ENCODE results near the gene TNNT2.

The TNNT2 gene

DNA sequence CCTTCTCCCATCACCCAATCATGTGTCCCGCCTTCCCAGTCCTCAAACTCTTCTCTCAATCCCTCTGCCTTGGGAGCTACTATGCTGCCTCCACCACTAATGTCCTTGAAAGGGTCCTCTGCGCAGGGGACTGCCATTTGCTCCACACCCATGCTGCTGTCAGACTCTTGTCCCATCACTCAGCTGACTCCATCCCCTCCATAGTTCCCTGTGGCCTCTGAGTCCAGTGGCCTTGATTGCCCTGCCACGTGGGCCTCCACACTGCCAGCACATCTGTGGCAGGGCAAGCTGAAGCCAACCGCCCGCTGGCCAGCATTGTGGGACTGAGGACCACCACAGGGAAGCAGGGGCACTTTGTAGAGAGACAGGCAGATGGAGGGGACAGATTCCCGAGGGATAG is 1.3 kb upstream of the TNNT2 start:
- no CpG with 5 or more reads among the region's 6 CpGs for whole genome bisulfite sequencing, 2 donors (ENCODE audit: extremely low coverage in 2 of 2, insufficient read length in 2 of 2, insufficient replicate concordance in 1 of 2)
- no peak overlapping the region for H3K27ac ChIP-seq (replicated peaks; ENCODE audit: low read length)

DNA sequence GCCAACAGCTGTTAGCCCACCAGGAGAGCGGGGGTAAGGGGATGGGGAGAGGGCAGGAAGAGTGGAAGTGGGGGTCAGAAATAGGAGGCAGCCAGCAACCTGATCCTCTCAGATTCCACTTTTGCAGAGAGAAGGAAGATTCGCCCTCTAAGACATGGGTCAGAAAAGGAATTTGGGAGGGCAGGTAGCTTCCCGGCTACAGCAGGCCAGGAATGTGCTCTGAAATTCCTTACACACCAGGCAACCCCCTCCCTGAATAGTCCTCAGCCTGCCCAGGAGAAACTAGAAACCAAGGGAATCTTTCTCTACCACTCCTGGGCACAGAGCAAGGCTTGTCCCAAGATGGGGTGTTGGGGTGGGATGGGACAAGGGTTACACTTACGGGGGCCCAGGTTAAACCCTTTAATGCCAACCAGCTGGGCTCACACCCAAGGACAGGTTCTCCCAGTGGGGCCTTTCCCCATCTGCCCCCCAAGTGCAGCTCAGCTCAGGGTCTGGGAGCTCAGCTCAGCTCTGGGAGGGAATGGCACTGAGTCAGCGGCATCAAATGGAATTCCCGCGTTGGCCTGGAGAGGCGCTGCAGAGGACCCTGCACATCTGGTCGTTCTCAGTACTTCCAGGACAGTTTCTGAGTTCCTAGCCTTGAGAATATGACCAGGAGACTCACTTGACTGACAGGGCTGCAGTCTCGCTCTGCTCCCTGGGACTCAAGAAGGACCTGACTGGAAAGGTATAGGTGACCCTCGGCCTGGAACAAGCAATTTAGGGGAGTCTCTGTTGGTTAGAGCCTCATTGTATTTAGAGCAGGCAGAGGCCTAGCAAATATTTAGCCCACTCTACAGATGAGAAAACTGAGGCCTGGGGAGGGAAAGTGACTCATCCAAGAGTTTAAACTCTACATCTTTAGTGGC is 761 bp downstream of the TNNT2 start:
- Histone ChIP-seq H2BK120ac (ENCODE audit: low read depth, low read length) (peak overlapping the region; percentile 19), H2BK5ac (ENCODE audit: low read length) (peak overlapping the region; percentile 85), H3K9me3 (replicated peaks in 1 of 2; ENCODE audit: control insufficient read depth in 2 of 2, insufficient read depth in 1 of 2, low read depth in 1 of 2, low read length in 2 of 2) (no peaks in the 10 kb centered on the region), H4K91ac (ENCODE audit: low read depth, low read length, poor library complexity) (peak overlapping the region; percentile 19), H2BK12ac (ENCODE audit: low read length) (no peak overlapping the region), H4K8ac (ENCODE audit: low read depth, low read length) (no peak overlapping the region), H2AK5ac (ENCODE audit: low read depth, low read length) (no peak overlapping the region), H3K4me1 (ENCODE audit: control insufficient read depth in 2 of 2, insufficient read depth in 1 of 2, low read depth in 1 of 2, low read length in 2 of 2) (peaks cover 0 to 51% of the 10 kb centered on the region in 2 donors), H3K79me1 (ENCODE audit: low read depth, low read length) (no peaks in the 10 kb centered on the region), H3K36me3 (replicated peaks in 1 of 2; ENCODE audit: control insufficient read depth in 2 of 2, insufficient read depth in 2 of 2, low read length in 2 of 2) (no peaks in the 10 kb centered on the region), H3K27me3 (ENCODE audit: control insufficient read depth in 3 of 3, insufficient read depth in 3 of 3, low read depth in 1 of 3, low read length in 3 of 3) (peaks cover 0 to 14% (median 0%) of the 10 kb centered on the region in 3 experiments), H3K27ac (replicated peaks; ENCODE audit: low read length) (peak overlapping the region; percentile 99), H2AFZ (ENCODE audit: low read length) (no peak overlapping the region), H3K4ac (ENCODE audit: low read length) (peak overlapping the region; percentile 27), H3K14ac (ENCODE audit: low read length) (no peak overlapping the region), H3K4me3 (ENCODE audit: low read length in 2 of 2) (no peak overlapping the region), H3K4me2 (ENCODE audit: insufficient read depth, low read length, poor library complexity, severe bottlenecking) (peak overlapping the region; percentile 52), H3K9ac (ENCODE audit: low read depth, low read length, poor library complexity) (no peak overlapping the region), H2BK15ac (ENCODE audit: low read length) (no peak overlapping the region), H3K23ac (ENCODE audit: low read depth, low read length, poor library complexity) (no peak overlapping the region), H3K18ac (ENCODE audit: low read length) (peak overlapping the region; percentile 88)
- DNase-seq (ENCODE audit: low spot score): peak; percentile 87
- WGBS, 2 donors (ENCODE audit: extremely low coverage in 2 of 2, insufficient read length in 2 of 2, insufficient replicate concordance in 1 of 2): no CpG with 5 or more reads among the region's 11 CpGs

More for the DNA sequence above, 1.3 kb upstream of the TNNT2 start:
- peak overlapping the region; percentile 86 for H3K18ac ChIP-seq (ENCODE audit: low read length)
- H3K4me3 ChIP-seq (ENCODE audit: low read length in 2 of 2): no peak overlapping the region
- H3K79me1 ChIP-seq (ENCODE audit: low read depth, low read length): no peaks in the 10 kb centered on the region
- no peak overlapping the region for H3K9ac ChIP-seq (ENCODE audit: low read depth, low read length, poor library complexity)
- peaks cover 0 to 50% of the 10 kb centered on the region in 2 donors for H3K4me1 ChIP-seq (ENCODE audit: control insufficient read depth in 2 of 2, insufficient read depth in 1 of 2, low read depth in 1 of 2, low read length in 2 of 2)
- H2AK5ac ChIP-seq (ENCODE audit: low read depth, low read length): peak overlapping the region; percentile 72
- H4K8ac ChIP-seq (ENCODE audit: low read depth, low read length): no peak overlapping the region
- peak overlapping the region; percentile 72 for H2BK120ac ChIP-seq (ENCODE audit: low read depth, low read length)
- no peaks in the 10 kb centered on the region for H3K36me3 ChIP-seq (replicated peaks in 1 of 2; ENCODE audit: control insufficient read depth in 2 of 2, insufficient read depth in 2 of 2, low read length in 2 of 2)
- H3K27me3 ChIP-seq (ENCODE audit: control insufficient read depth in 3 of 3, insufficient read depth in 3 of 3, low read depth in 1 of 3, low read length in 3 of 3): peaks cover 0 to 9% (median 0%) of the 10 kb centered on the region in 3 experiments
- H2BK15ac ChIP-seq (ENCODE audit: low read length): peak overlapping the region; percentile 50
- H2AFZ ChIP-seq (ENCODE audit: low read length): no peak overlapping the region
- H3K4ac ChIP-seq (ENCODE audit: low read length): no peak overlapping the region
- no peaks in the 10 kb centered on the region for H3K9me3 ChIP-seq (replicated peaks in 1 of 2; ENCODE audit: control insufficient read depth in 2 of 2, insufficient read depth in 1 of 2, low read depth in 1 of 2, low read length in 2 of 2)
- H3K4me2 ChIP-seq (ENCODE audit: insufficient read depth, low read length, poor library complexity, severe bottlenecking): no peak overlapping the region
- peak overlapping the region; percentile 87 for H4K91ac ChIP-seq (ENCODE audit: low read depth, low read length, poor library complexity)
- H3K23ac ChIP-seq (ENCODE audit: low read depth, low read length, poor library complexity): no peak overlapping the region
- peak overlapping the region; percentile 85 for H2BK12ac ChIP-seq (ENCODE audit: low read length)
- no peak for DNase-seq (ENCODE audit: low spot score)
- H3K14ac ChIP-seq (ENCODE audit: low read length): peak overlapping the region; percentile 3
- H2BK5ac ChIP-seq (ENCODE audit: low read length): peak overlapping the region; percentile 85

DNA sequence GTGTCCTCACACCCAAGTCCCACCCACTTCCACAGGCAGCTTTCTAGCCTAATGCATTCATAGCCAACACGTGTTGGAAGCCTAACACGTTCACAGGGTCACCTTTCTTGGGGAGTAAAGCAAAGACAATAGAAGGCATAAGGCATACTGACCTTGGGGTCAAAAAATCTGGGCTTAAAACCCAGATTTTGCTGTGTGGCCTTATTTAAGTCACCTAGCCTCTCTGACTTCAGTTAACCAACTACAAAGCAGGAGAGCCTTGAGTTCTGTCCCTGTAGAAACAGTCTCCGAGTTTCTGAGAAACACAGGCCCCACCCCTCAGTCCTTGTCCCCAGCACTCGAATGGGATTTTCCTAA is 1.4 kb downstream of the TNNT2 start:
- no peak for DNase-seq (ENCODE audit: low spot score)
- Histone ChIP-seq H3K9ac (ENCODE audit: low read depth, low read length, poor library complexity) (no peak overlapping the region), H3K27ac (replicated peaks; ENCODE audit: low read length) (peak overlapping the region; percentile 99), H2BK5ac (ENCODE audit: low read length) (peak overlapping the region; percentile 4), H2BK15ac (ENCODE audit: low read length) (no peak overlapping the region), H2BK120ac (ENCODE audit: low read depth, low read length) (peak overlapping the region; percentile 95), H3K14ac (ENCODE audit: low read length) (no peak overlapping the region), H3K4me1 (ENCODE audit: control insufficient read depth in 2 of 2, insufficient read depth in 1 of 2, low read depth in 1 of 2, low read length in 2 of 2) (peaks cover 0 to 48% of the 10 kb centered on the region in 2 donors), H2AK5ac (ENCODE audit: low read depth, low read length) (peak overlapping the region; percentile 82), H2AFZ (ENCODE audit: low read length) (no peak overlapping the region), H4K91ac (ENCODE audit: low read depth, low read length, poor library complexity) (no peak overlapping the region), H3K4ac (ENCODE audit: low read length) (no peak overlapping the region), H3K4me3 (ENCODE audit: low read length in 2 of 2) (no peak overlapping the region), H3K18ac (ENCODE audit: low read length) (peak overlapping the region; percentile 96), H3K36me3 (replicated peaks in 1 of 2; ENCODE audit: control insufficient read depth in 2 of 2, insufficient read depth in 2 of 2, low read length in 2 of 2) (no peaks in the 10 kb centered on the region), H3K4me2 (ENCODE audit: insufficient read depth, low read length, poor library complexity, severe bottlenecking) (peak overlapping the region; percentile 12), H4K8ac (ENCODE audit: low read depth, low read length) (no peak overlapping the region), H3K9me3 (replicated peaks in 1 of 2; ENCODE audit: control insufficient read depth in 2 of 2, insufficient read depth in 1 of 2, low read depth in 1 of 2, low read length in 2 of 2) (no peaks in the 10 kb centered on the region), H3K79me1 (ENCODE audit: low read depth, low read length) (no peaks in the 10 kb centered on the region), H2BK12ac (ENCODE audit: low read length) (no peak overlapping the region), H3K27me3 (ENCODE audit: control insufficient read depth in 3 of 3, insufficient read depth in 3 of 3, low read depth in 1 of 3, low read length in 3 of 3) (peaks cover 0 to 19% (median 0%) of the 10 kb centered on the region in 3 experiments), H3K23ac (ENCODE audit: low read depth, low read length, poor library complexity) (no peak overlapping the region)
- WGBS, 2 donors (ENCODE audit: extremely low coverage in 2 of 2, insufficient read length in 2 of 2, insufficient replicate concordance in 1 of 2): no CpG with 5 or more reads among the region's 4 CpGs

DNA sequence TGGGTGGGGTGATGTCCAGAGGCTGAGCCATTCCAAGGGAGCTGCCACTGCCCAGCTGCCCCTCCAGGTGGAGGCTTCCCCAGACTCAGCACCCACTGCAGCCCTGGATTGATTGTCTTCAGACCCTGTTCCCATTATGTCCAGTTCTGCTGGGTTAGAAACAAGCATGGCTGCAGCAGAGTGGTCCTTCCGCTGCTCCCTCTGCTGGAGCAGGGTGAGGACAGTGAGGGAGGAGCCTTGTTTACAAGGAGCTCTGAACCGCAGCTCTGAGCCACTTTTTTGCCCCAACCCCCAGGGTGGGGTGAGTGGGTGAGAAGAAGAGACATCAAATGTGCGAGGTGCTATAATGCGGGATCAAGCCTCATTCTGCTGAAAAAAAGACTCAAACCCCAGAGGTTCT is 2.3 kb downstream of the TNNT2 start:
- Histone ChIP-seq H2BK5ac (ENCODE audit: low read length) (peak overlapping the region; percentile 4), H3K9me3 (replicated peaks in 1 of 2; ENCODE audit: control insufficient read depth in 2 of 2, insufficient read depth in 1 of 2, low read depth in 1 of 2, low read length in 2 of 2) (no peaks in the 10 kb centered on the region), H3K27ac (replicated peaks; ENCODE audit: low read length) (peak overlapping the region; percentile 99), H3K79me1 (ENCODE audit: low read depth, low read length) (peaks cover 2% of the 10 kb centered on the region), H3K36me3 (replicated peaks in 1 of 2; ENCODE audit: control insufficient read depth in 2 of 2, insufficient read depth in 2 of 2, low read length in 2 of 2) (no peaks in the 10 kb centered on the region), H4K8ac (ENCODE audit: low read depth, low read length) (no peak overlapping the region), H2AK5ac (ENCODE audit: low read depth, low read length) (peak overlapping the region; percentile 82), H2BK120ac (ENCODE audit: low read depth, low read length) (peak overlapping the region; percentile 25), H3K4me1 (ENCODE audit: control insufficient read depth in 2 of 2, insufficient read depth in 1 of 2, low read depth in 1 of 2, low read length in 2 of 2) (peaks cover 0 to 50% of the 10 kb centered on the region in 2 donors), H3K4me2 (ENCODE audit: insufficient read depth, low read length, poor library complexity, severe bottlenecking) (no peak overlapping the region), H3K27me3 (ENCODE audit: control insufficient read depth in 3 of 3, insufficient read depth in 3 of 3, low read depth in 1 of 3, low read length in 3 of 3) (peaks cover 0 to 27% (median 0%) of the 10 kb centered on the region in 3 experiments), H3K14ac (ENCODE audit: low read length) (no peak overlapping the region), H4K91ac (ENCODE audit: low read depth, low read length, poor library complexity) (no peak overlapping the region), H3K4ac (ENCODE audit: low read length) (no peak overlapping the region), H3K23ac (ENCODE audit: low read depth, low read length, poor library complexity) (no peak overlapping the region), H2BK12ac (ENCODE audit: low read length) (peak overlapping the region; percentile 11), H3K9ac (ENCODE audit: low read depth, low read length, poor library complexity) (no peak overlapping the region), H2AFZ (ENCODE audit: low read length) (no peak overlapping the region), H3K4me3 (ENCODE audit: low read length in 2 of 2) (peak overlapping the region in 1 of 2 donors; percentile 23), H3K18ac (ENCODE audit: low read length) (peak overlapping the region; percentile 90), H2BK15ac (ENCODE audit: low read length) (peak overlapping the region; percentile 37)
- no peak for DNase-seq (ENCODE audit: low spot score)
- no CpG with 5 or more reads among the region's 4 CpGs for WGBS, 2 donors (ENCODE audit: extremely low coverage in 2 of 2, insufficient read length in 2 of 2, insufficient replicate concordance in 1 of 2)

All from neuronal stem cell (in vitro differentiated cells).